Urothelium cell line (cell line): ENCODE results near the gene CD52.
A peak's percentile ranks its signal among the peaks of the same experiment; 100 is the strongest.
"Not testable (repeated sequence)": the region's sequence is repeated elsewhere in the genome, so short reads cannot be mapped to it uniquely, and the experiment has no call there.

ENCODE experiments used
- DNase-seq: peaks from one replicate; pipeline ENCODE4 v3.0.0; 2011; ENCODE audit warnings: low spot score, mixed read lengths
- FAIRE-seq: peaks from 2 replicates; lab custom pipeline; 2011; peaks lifted over from hg19 to GRCh38; lab: Jason Lieb, UNC

The CD52 gene

GRCh38 chr1:26327956-26328362, 10.2 kb downstream of the CD52 start:
- no peak for FAIRE-seq

GRCh38 chr1:26328597-26328996, 10.8 kb downstream of the CD52 start:
- DNase-seq (no peak), FAIRE-seq (no peak)

More at GRCh38 chr1:26327956-26328362, 10.2 kb downstream of the CD52 start:
- DNase-seq = no peak

GRCh38 chr1:26329380-26329779, 11.6 kb downstream of the CD52 start:
- not testable (repeated sequence) for FAIRE-seq, DNase-seq

- FAIRE-seq = no peak
- no peak for DNase-seq
These were observed 12.5 kb downstream of the CD52 start for GRCh38 chr1:26330276-26330675.

- DNase-seq, FAIRE-seq: not testable (repeated sequence)
These were observed 15.6 kb downstream of the CD52 start for GRCh38 chr1:26333312-26333711.

GRCh38 chr1:26335774-26336476, 18.2 kb downstream of the CD52 start:
- FAIRE-seq = no peak
- DNase-seq = no peak

- peak; percentile 37 for FAIRE-seq
These were observed 18.9 kb downstream of the CD52 start for GRCh38 chr1:26336477-26337205.

GRCh38 chr1:26337206-26337535, 19.4 kb downstream of the CD52 start:
- no peak for DNase-seq
- no peak for FAIRE-seq

More at GRCh38 chr1:26336477-26337205, 18.9 kb downstream of the CD52 start:
- DNase-seq = peak; percentile 94

GRCh38 chr1:26337625-26338024, 19.9 kb downstream of the CD52 start:
- no peak for FAIRE-seq
- no peak for DNase-seq

- DNase-seq = no peak
These were observed 20.9 kb downstream of the CD52 start for GRCh38 chr1:26338670-26339069.

GRCh38 chr1:26340047-26340481, 22.3 kb downstream of the CD52 start:
- DNase-seq (no peak), FAIRE-seq (peak; percentile 52)

More at GRCh38 chr1:26338670-26339069, 20.9 kb downstream of the CD52 start:
- no peak for FAIRE-seq

- DNase-seq = no peak
- no peak for FAIRE-seq
These were observed 26.6 kb downstream of the CD52 start for GRCh38 chr1:26344147-26344920.

GRCh38 chr1:26345718-26346117, 28.0 kb downstream of the CD52 start:
- FAIRE-seq (no peak), DNase-seq (no peak)

- DNase-seq = no peak
- no peak for FAIRE-seq
These were observed 28.7 kb downstream of the CD52 start for GRCh38 chr1:26346274-26347033.

GRCh38 chr1:26349188-26349876, 31.6 kb downstream of the CD52 start:
- DNase-seq = no peak
- FAIRE-seq = no peak

GRCh38 chr1:26349877-26350244, 32.1 kb downstream of the CD52 start:
- no peak for FAIRE-seq
- no peak for DNase-seq

GRCh38 chr1:26350343-26350700, 32.6 kb downstream of the CD52 start:
- DNase-seq (no peak), FAIRE-seq (no peak)

GRCh38 chr1:26350701-26351589, 33.2 kb downstream of the CD52 start:
- FAIRE-seq = no peak
- no peak for DNase-seq

GRCh38 chr1:26351590-26352337, 34.0 kb downstream of the CD52 start:
- FAIRE-seq (peak; percentile 42), DNase-seq (peak; percentile 52)
